ENCODE data around the gene RASGRP2. TPM values are rescaled to one million over a fixed set of nuclear protein-coding genes. Genes with fewer than 3 reads are reported as not detected.

RASGRP2 gene
- total RNA-seq, 1 experiment from 2014 or later: 9.2 TPM

GRCh38 chr11:64764753-64765152, 20.8 kb upstream of the RASGRP2 start:
- H3K4me3 ChIP-seq (ENCODE audit: insufficient read depth, low read depth, low read length): no peak overlapping the region
- H3K27me3 ChIP-seq (ENCODE audit: control insufficient read depth, insufficient read depth, low read length): no peaks in the 10 kb centered on the region
- no peak for DNase-seq
- H3K36me3 ChIP-seq (replicated peaks; ENCODE audit: control insufficient read depth, insufficient read depth, low read length): peaks cover 47% of the 10 kb centered on the region

- Histone ChIP-seq H3K27me3 (ENCODE audit: control insufficient read depth, insufficient read depth, low read length) (no peaks in the 10 kb centered on the region), H3K4me3 (ENCODE audit: insufficient read depth, low read depth, low read length) (no peak overlapping the region), H3K36me3 (replicated peaks; ENCODE audit: control insufficient read depth, insufficient read depth, low read length) (peaks cover 41% of the 10 kb centered on the region)
- DNase-seq: peak; percentile 26
Measured at GRCh38 chr11:64764040-64764611, 20.2 kb upstream of the RASGRP2 start.

- H3K4me3 ChIP-seq (ENCODE audit: insufficient read depth, low read depth, low read length): no peak overlapping the region
- H3K36me3 ChIP-seq (replicated peaks; ENCODE audit: control insufficient read depth, insufficient read depth, low read length): peaks cover 35% of the 10 kb centered on the region
- DNase-seq: peak; percentile 45
- H3K27me3 ChIP-seq (ENCODE audit: control insufficient read depth, insufficient read depth, low read length): no peaks in the 10 kb centered on the region
Measured at GRCh38 chr11:64763526-64764039, 19.6 kb upstream of the RASGRP2 start.

DNA sequence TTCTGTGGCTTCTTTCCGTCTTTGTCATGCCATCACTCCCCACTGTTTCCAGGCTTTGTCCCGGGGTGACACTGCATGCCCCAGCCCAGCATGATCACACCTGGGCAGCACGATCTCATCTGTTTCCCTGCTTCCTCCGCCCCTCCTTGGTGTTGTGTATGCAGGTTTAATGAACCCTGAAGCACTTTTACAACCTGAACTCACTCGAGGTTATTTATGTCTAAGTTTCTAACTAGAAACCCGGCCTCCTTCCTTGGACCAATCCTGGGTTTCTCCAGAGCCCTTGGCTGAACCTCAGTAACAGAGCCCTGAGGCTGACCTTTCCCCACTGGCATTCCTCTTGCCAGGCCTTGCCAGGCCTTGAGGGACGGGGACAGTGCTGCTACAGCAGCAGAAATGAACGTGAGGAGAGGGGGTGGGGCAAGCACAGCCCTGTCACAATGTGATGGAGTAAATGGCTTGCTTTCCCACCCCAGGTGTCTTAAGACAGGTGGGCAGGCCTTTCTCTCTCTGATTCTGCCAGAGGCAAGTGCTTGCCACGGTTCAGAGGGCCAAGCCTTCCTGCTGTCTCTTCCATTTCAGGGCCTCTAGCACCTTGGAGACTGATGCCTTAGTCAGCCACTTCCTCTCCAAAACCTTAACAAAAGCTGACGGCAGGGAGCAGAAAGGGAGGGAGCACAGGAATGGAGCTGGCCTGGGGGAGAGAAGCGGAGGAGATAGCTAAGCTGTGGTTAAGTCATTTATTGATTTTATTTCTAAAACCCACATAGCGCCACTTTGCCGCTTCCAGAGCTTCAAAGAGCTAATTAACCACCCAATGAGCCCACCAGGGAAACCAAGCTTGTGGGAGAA, 19.0 kb upstream of the RASGRP2 start:
- Histone ChIP-seq H3K27me3 (ENCODE audit: control insufficient read depth, insufficient read depth, low read length) (no peaks in the 10 kb centered on the region), H3K36me3 (replicated peaks; ENCODE audit: control insufficient read depth, insufficient read depth, low read length) (peaks cover 29% of the 10 kb centered on the region), H3K4me3 (ENCODE audit: insufficient read depth, low read depth, low read length) (no peak overlapping the region)
- peak; percentile 68 for DNase-seq

DNA sequence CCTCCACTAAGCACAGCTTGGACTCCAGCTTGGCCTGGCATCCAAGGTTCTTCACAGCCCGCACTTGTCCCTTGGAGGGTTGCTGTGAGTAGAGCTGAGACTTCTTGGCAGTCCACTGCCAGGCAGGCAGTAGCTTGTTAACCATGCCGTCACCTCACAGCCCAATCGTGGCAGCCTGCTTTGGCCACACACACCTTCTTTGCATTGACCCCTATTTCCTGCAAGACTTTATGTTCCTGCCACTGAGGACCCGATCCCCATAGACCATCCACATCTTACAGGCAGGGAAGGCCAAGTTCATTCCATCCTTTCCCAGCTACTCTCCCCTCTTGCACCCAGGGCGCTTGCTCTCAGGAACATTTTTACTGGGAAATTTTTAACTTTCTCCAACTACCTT, 18.3 kb upstream of the RASGRP2 start:
- Histone ChIP-seq H3K27me3 (ENCODE audit: control insufficient read depth, insufficient read depth, low read length) (no peaks in the 10 kb centered on the region), H3K36me3 (replicated peaks; ENCODE audit: control insufficient read depth, insufficient read depth, low read length) (peaks cover 23% of the 10 kb centered on the region), H3K4me3 (ENCODE audit: insufficient read depth, low read depth, low read length) (no peak overlapping the region)
- peak; percentile 64 for DNase-seq

DNA sequence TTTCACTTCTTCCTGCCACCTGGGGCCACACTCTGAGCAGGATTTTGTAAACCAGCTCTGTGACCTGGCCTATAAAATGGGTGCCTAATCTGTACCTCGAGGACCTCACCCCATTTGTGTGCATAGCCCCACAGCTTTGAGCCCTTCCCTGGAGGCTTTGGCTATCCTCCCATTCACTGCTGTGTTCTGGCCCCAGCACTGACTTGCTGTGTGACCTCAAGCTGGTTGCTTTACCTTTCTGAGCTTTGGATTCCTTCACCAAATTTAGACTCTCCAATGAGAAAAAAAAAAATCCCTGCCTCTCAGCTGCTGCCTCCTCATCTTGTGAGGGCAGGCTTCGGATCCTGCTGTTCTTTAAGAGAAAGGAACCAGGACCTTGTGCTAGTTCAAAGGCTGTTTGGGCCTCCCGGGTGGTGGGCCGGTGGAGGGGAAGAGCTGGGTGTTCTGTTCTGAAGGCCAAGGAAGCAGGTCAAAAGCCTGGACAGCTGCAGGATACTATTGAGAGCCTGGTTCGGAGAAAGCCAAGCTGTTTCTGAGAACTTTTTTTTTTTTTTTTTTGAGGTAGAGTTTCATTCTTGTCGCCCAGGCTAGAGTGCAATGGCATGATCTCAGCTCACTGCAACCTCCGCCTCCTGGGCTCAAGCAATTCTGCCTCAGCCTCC, 16.9 kb upstream of the RASGRP2 start:
- Histone ChIP-seq H3K27me3 (ENCODE audit: control insufficient read depth, insufficient read depth, low read length) (no peaks in the 10 kb centered on the region), H3K36me3 (replicated peaks; ENCODE audit: control insufficient read depth, insufficient read depth, low read length) (peaks cover 15% of the 10 kb centered on the region), H3K4me3 (ENCODE audit: insufficient read depth, low read depth, low read length) (no peak overlapping the region)
- DNase-seq: peak; percentile 46

GRCh38 chr11:64759722-64760719, 16.1 kb upstream of the RASGRP2 start, which contains the start of gene PYGM:
PYGM (minus strand) TSS chr11:64759974; CDS start chr11:64759898, 76 bp downstream.
- H3K27me3 ChIP-seq (ENCODE audit: control insufficient read depth, insufficient read depth, low read length): no peaks in the 10 kb centered on the region
- no peak within 1 kb of the TSS for H3K4me3 ChIP-seq (ENCODE audit: insufficient read depth, low read depth, low read length)
- peaks cover 12% of the 10 kb centered on the region for H3K36me3 ChIP-seq (replicated peaks; ENCODE audit: control insufficient read depth, insufficient read depth, low read length)
- peak; percentile 96 for DNase-seq

DNA sequence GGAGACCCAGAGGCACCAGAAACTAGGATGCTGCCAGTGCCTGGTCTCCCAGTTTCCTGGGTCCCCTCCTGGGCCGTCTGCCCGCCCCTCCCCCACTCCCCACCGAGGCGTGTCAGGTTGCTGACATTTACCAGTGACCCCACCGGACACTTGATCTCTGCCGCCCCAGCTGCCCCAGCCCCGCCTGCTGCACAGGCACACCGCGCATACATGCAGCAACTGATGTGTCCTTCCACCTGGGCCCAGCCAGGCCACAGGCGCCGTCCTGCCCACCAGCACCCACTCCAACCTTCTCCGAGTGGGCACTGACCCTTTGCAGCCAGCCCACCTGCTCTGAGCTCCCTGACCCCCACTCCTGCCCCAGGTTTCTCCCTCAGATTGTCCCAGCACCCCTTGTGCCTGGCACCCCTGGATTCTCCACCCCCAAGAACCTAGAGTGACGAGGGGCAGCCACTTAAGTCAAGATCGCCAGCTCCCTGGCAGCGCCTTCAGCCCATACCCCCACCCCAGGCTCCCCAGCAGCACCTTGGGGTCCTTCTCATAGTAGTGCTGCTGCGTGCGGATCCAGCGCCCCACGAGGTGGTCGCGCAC, 15.3 kb upstream of the RASGRP2 start:
- DNase-seq: peak; percentile 67
- Histone ChIP-seq H3K27me3 (ENCODE audit: control insufficient read depth, insufficient read depth, low read length) (no peaks in the 10 kb centered on the region), H3K36me3 (replicated peaks; ENCODE audit: control insufficient read depth, insufficient read depth, low read length) (peaks cover 5% of the 10 kb centered on the region), H3K4me3 (ENCODE audit: insufficient read depth, low read depth, low read length) (no peak overlapping the region)

DNA sequence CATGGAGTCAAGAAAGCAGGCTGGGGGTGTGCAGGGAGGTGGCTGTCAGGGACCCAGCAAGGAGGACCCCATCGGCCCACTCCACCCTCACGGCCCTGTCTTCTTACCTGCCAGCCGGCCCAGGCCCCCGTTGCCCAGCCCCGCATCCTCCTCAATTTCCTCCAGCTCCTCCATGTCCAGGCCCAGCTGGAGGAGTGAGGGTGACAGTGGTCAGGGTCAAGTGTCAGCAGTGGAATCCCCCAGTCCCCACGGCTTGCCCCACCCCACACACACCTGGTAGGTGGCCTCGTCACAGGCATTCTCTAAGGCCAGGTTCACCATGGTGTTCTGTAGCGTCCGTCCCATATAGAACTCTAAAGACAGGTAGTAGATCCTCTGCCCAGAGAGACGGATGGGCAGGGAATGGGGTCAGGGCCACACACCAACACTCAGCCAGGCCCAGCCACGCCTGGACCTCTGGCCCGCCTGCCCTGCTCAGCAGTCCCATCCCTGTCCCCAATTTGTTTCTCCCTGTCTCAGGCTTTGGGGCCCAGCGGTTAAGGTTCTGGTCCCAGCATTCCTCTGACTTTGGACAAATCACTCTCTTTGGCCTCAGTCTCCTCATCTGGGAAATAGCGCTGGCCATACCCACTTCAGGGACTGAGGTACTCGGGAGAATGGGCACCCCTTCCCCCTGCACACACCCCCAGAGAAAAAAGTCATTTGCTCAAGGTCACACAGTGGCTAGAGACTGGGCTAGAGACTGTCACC, 14.6 kb upstream of the RASGRP2 start:
- DNase-seq: peak; percentile 62
- Histone ChIP-seq H3K4me3 (ENCODE audit: insufficient read depth, low read depth, low read length) (no peak overlapping the region), H3K27me3 (ENCODE audit: control insufficient read depth, insufficient read depth, low read length) (no peaks in the 10 kb centered on the region), H3K36me3 (replicated peaks; ENCODE audit: control insufficient read depth, insufficient read depth, low read length) (peaks cover 3% of the 10 kb centered on the region)

DNA sequence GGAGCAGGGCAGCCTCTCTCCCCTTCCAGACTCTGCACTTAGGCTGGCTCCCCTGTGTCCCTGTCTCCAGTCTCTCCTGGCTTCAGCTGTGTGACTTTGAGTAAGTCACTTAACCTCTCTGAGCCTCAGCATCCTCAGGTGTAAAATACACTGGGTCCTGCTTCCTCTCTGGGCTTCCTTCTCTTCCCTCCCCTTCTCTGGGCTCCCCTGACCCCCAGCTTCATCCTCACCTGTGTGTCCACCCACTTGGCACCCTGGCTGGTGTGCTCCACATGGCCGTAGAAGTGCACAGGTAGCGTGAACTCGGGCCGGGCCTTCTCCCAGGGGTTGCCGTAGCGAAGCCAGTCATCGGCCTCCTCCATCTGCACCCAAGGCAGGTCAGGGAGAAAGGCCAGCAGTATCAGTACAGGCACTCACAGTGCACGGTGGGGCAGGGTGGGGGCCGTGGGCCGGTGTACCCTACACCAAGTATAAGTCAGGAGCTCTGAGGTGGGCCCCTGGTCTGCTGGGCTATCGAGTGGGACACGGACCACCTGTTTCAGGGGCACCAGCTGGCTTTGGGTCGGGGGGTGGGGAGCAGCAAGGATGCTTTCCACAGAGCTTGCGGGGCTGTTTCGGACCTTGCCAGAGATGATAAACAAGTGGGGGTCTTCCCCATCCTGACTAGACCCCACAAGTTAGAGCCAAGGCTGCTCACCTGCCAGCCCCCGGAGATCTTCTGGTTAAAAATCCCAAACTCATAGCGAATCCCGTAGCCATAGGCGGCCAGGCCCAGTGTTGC, 13.8 kb upstream of the RASGRP2 start:
- H3K27me3 ChIP-seq (ENCODE audit: control insufficient read depth, insufficient read depth, low read length): no peaks in the 10 kb centered on the region
- DNase-seq: peak; percentile 35
- H3K36me3 ChIP-seq (replicated peaks; ENCODE audit: control insufficient read depth, insufficient read depth, low read length): peaks cover 3% of the 10 kb centered on the region
- no peak overlapping the region for H3K4me3 ChIP-seq (ENCODE audit: insufficient read depth, low read depth, low read length)

- Histone ChIP-seq H3K4me3 (ENCODE audit: insufficient read depth, low read depth, low read length) (no peak overlapping the region), H3K27me3 (ENCODE audit: control insufficient read depth, insufficient read depth, low read length) (no peaks in the 10 kb centered on the region), H3K36me3 (replicated peaks; ENCODE audit: control insufficient read depth, insufficient read depth, low read length) (no peaks in the 10 kb centered on the region)
- peak; percentile 51 for DNase-seq
Measured at GRCh38 chr11:64755681-64756361, 11.9 kb upstream of the RASGRP2 start.
